Bronchial epithelial cell (primary cell): ENCODE results near the gene SFT2D1. TPM values are rescaled to one million over a fixed set of nuclear protein-coding genes. Genes with fewer than 3 reads are reported as not detected.

Source experiments
- DNase-seq: peaks from one replicate; pipeline ENCODE4 v3.0.0-alpha.2; 2010; ENCODE audit warnings: low read depth
- FAIRE-seq: peaks from 2 replicates; lab custom pipeline; 2011; peaks lifted over from hg19 to GRCh38; lab: Jason Lieb, UNC
- H3K27me3 ChIP-seq: 2 replicates; pipeline ENCODE4 v1.5.1; 2011; ENCODE audit warnings: low read length; ENCODE audit not compliant: control insufficient read depth, insufficient read depth
- H3K36me3 ChIP-seq: 2 replicates; pipeline ENCODE4 v1.5.1; 2011; ENCODE audit warnings: low read length; ENCODE audit not compliant: control insufficient read depth, insufficient read depth
- H3K4me3 ChIP-seq: 2 replicates; pipeline ENCODE4 v1.5.1; 2011; ENCODE audit warnings: mild to moderate bottlenecking, low read depth, low read length, control low read depth
- CTCF ChIP-seq: IDR thresholded peaks from 2 replicates; pipeline ENCODE4 v1.5.1; 2011; ENCODE audit warnings: mild to moderate bottlenecking, moderate library complexity, low read length, control low read depth, inconsistent platforms; ENCODE audit not compliant: insufficient read depth, severe bottlenecking
- total RNA-seq: library from RNA; depleted of rRNA; stranded (reverse); fragments of >200 nt; gene quantifications from 2 replicates; pipeline ENCODE4 v1.2.1, GENCODE V29; 2014

SFT2D1 gene
- total RNA-seq, 1 donor from 2014 or later = 61.6 TPM

- Histone ChIP-seq H3K36me3 (no peaks in the 10 kb centered on the region), H3K27me3 (no peaks in the 10 kb centered on the region), H3K4me3 (no peak overlapping the region)
- DNase-seq (no peak), FAIRE-seq (no peak)
- TF ChIP-seq CTCF = no peak
Observed at GRCh38 chr6:166314454-166314853, 27.9 kb downstream of the SFT2D1 start.

- peak; percentile 65 for TF ChIP-seq CTCF
- Histone ChIP-seq H3K36me3 (no peaks in the 10 kb centered on the region), H3K27me3 (peaks cover 5% of the 10 kb centered on the region), H3K4me3 (no peak overlapping the region)
- DNase-seq (peak; percentile 18), FAIRE-seq (no peak)
Observed at GRCh38 chr6:166313255-166314070, 28.9 kb downstream of the SFT2D1 start.

GRCh38 chr6:166312832-166313231, 29.5 kb downstream of the SFT2D1 start:
- peaks cover 7% of the 10 kb centered on the region for H3K27me3 ChIP-seq
- FAIRE-seq (no peak), DNase-seq (no peak)
- H3K4me3 ChIP-seq = no peak overlapping the region
- no peak for TF ChIP-seq CTCF
- no peaks in the 10 kb centered on the region for H3K36me3 ChIP-seq

GRCh38 chr6:166310634-166311033, 31.7 kb downstream of the SFT2D1 start:
- peak; percentile 18 for FAIRE-seq

GRCh38 chr6:166309977-166310376, 32.4 kb downstream of the SFT2D1 start:
- Histone ChIP-seq H3K4me3 (no peak overlapping the region), H3K27me3 (peaks cover 17% of the 10 kb centered on the region), H3K36me3 (no peaks in the 10 kb centered on the region)
- no peak for TF ChIP-seq CTCF
- FAIRE-seq (no peak), DNase-seq (no peak)

More at GRCh38 chr6:166310634-166311033, 31.7 kb downstream of the SFT2D1 start:
- Histone ChIP-seq H3K36me3 (no peaks in the 10 kb centered on the region), H3K4me3 (no peak overlapping the region), H3K27me3 (peaks cover 16% of the 10 kb centered on the region)
- no peak for TF ChIP-seq CTCF
- DNase-seq = no peak
